NCI-H2029 treated with DMSO at 0.1 percent for 48 hours (cell line): ENCODE data around the gene XXYLT1.
"Not testable (repeated sequence)": the region's sequence is repeated elsewhere in the genome, so short reads cannot be mapped to it uniquely, and the experiment has no call there.

Experiments
- DNase-seq: peaks from one replicate; lab custom pipeline; 2025; lab: John Stamatoyannopoulos, UW

The XXYLT1 gene

DNA sequence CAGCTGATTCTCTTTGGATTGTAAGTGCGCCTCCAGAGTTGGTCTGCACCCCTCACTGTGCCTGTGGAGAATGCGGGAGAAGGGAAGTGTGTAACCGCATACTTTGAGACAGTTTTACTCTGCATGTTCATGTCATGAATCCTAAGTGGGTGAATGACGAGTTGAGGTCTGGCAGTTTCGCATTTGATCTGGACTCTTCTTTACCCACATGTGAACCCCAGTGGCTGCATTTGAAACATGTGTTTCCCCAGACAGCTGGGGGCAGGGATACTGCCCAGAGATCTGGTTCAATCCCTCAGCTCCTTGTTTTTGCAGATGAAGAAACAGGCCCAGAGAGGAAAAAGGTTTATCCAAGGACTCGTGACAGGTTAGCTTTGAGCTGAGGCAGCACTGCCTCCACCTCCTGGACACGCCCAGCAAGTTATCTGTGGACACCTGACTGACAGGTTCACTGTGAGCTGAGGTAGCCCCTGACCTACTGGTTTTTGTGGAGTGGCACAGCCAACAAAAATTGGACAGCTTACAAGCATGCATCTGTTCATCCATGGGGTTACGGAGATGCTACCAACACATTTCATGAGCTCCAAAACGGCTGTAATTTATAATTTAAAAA is 207.3 kb downstream of the XXYLT1 start:
- DNase-seq: no peak

DNA sequence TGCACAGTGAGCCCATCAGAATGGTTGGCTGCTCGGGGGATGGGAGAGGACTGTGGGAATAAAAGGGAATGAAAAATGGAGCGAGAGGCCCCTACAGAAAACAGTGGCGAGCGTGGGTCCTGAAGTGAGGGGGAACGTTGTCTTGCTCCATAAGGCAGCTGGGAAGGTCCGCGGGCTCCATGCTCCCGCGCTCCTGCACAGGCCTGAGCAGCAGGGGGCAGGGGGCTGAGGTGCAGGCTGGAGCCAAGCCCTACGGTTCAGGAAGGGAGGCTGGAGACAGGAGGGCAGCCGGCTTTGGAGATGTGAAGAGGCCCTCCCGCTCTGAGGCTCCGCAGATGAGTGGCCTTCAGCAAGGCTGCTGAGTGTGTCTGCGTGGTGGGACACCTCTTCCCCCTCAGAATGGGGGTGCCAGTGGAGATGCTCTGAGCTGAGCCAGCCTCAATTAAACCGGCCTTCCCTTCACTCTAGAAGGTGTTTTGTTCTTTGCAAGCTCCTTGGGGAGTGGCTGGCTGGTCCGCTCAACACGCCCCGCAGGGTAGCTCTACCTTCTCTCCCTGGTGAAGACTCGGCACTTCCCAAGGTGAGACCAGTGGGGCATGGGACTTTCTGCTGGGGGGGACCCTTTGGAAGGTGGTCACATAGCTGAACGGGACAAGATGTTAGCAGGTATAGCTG is 208.0 kb downstream of the XXYLT1 start:
- no peak for DNase-seq

DNA sequence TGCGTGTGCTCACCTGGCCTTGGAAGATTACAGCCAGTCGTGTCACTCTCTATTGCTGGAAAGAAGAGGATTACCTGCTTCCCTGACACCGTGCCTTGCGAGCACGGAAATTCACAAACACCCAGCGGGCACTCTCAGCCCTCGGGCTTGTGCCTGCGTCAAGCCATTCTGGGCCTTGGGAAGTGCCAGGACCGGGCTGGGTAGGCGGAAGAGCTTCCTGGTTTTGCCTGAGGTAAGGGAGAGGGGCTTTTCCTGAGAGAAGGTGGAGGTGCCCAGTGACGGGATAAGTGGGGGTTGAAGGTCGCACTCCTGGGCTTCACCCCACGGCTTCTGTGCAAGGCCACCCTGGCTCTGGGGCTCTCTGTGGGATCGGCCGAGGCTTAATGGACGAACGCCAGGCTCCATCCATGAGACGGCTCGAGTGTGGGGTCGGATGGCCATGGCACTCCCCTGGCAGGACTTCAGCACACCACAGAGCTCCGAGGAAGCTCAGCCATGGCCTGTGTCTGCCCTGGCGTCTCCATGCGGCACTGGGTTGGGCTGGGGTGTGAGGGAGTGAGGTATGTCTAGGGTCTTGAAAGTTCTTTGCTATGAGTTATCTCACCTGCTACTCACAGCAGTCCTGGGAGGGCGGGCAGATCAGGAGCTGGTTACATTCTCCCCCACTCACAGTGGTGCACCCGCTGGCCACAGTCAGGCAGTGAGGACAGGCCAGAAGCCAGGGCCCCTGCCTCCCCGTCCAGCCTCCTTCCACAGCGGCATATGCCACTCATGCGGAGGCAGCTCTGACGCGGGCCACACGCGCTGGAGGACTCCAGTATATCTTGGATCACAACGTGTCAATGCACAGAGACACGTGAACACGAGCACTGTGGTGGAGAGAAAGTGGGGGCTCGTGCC is 209.0 kb downstream of the XXYLT1 start:
- DNase-seq: no peak

DNA sequence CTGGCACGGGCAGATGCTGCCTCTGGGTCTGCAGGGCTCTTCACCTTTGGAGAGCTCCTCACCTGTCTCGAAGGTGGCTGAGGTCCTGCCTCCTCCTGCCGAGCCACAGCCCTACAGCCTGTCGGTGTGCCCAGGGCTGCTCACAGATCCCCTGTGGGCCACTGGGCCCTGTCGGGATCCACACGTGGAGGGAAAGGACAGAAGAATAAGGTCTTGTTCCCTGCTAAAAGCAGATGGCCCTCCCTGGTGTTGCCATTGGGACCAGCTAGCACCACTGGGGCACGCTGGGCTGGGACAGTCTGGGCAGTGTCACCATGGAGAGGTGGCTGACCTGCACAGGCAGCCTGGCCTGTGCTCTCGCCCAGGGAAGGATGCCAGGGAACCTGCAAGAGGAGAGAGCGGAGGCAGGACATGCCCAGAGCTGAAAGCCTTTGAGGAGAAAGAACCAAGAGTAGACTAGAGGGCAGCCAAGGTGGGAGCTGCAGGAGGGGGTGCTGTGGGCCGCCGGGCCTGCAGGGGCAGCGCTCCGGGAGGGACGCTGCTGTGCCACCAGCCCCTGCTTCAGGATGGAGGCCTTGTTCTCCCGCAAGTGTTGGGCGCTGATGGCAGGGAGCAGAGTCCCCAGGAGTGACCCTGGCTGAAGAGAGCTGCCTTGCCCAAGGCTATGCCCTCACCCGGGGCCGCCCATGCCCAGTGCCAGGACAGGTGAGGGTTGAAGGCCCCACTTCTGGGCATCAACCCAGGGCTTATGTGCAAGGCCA is 210.2 kb downstream of the XXYLT1 start:
- no peak for DNase-seq

DNA sequence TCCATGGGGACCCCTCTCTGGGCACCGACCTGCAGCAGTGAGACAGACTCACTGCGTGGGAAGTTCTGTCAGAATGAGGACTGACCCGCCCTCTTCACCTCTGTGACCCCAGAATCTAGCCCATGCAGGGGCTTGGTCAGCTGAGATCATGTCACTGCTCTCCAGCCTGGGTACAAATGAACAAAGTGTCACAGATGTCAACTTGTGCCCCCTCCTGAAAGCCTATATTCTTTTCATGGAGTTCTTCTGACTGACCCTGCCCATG is 210.8 kb downstream of the XXYLT1 start:
- DNase-seq: no peak

DNA sequence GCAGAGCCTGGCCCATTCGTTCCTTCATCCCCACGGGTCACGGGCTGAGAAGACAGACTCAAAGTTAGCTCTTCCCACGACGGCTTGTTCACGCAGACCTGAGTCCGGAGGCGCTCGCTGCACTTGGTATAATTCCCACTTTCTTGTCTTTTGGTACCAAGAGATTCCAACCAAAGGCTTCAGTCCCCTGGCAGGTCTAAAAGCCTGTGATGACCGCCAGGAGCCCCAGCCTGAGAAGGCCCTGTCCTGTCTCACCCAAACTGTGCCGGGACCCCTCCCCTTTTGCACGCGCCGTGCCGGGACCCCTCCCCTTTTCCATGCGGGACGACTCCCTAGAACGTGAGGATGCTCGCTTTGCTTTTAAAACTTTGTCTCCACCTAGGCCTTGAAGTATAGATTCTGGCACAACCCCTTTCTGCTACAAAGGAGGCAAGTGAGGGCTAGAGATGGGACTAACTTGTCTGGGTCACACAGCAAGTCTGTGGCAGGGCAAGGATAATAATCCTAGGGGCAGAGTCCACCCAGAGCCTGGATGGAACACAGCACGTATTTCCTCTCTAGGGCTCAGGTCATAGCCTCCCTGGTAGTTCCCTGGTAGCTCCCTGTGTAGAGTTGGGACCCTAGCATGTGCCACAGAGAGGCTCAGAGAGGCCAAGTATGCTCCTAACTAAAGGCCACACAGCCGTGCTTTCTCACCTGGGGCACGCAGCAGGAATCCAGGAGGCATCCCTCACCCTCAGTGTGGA is 211.3 kb downstream of the XXYLT1 start:
- DNase-seq: no peak

DNA sequence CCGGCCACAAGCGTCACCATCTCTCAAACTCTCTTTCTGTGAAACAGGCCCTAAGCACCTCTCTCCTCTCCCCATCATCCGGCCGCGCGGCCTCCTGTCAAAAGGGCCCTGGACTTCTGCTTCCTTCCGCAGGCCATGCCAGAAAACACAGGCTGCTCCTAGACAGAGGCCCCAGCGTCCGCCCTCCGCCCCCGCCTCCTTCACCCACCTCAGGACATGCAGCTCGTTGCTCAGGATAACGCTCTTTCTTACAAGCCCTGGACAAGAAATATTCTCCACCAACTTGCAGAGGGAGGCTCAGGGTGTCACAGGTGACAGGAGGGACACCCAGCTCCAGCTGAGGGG is 212.0 kb downstream of the XXYLT1 start:
- DNase-seq: no peak

DNA sequence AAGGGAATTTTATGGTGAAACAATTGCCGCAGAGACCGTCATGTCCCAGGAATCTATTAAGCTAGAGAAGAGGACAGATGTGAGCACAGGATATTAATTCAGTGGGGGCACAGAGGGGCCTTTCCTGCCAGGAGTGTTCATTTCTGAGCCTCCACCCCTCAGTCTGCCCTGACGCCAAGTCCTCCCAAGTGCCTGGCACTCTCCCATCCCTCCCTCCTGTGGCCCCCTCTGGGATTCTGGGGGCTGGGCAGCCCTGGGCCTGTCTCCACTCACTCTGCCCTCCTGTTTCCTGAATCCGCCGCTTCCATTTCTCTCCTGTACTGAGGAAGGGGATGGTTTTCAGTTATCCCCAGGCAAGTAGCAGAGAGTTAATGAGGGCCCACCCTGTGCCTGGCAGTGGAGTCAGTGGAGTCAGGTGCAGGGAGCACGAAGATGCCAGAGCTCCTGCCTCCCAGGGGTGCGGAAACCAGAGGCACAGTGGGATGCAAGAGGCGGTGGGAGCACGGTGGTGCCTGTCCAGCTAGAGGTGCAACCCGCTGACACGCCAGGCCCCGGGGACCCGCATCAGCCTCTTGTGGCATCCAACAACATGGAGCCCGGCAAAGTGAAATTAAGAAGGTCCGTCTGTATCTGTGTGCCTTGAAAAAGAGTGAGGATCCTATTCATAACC is 212.5 kb downstream of the XXYLT1 start:
- no peak for DNase-seq

DNA sequence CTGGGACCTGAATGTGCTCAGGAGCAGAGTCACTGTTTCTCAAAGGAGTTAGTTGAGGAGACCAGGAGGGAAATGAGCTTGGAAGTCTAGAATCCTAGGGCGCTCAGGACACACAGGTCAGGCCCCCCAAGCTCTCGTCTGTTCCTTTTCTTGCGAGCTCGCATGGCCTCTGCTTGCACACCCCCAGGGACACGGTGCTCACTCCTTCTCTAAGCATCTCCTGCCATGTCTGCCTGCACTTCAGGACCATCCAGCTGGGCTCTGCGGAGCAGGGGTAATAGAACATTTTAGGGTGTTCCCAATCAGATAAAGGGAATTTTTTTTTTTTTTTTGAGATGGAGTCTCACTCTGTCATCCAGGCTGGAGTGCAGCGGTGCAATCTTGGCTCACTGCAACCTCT is 213.2 kb downstream of the XXYLT1 start:
- DNase-seq: no peak

DNA sequence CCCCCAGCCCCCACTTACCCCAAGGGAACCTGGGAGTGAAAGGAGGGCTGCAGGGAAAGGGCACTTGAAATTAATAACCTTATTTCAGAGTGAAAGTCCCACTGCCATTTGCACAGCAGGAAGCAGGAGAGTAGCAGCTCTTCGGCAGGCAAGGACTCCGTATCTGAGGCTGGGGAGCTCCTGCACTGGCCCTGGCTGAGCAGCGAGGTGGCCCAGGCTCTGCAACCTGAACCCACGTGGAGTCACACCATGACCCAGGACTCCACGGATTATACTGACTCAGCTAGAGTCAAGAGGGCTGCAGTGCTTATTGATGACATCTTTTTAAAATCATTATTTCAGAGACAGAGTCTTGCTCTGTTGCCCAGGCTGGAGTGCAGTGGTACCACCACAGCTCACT is 214.5 kb downstream of the XXYLT1 start:
- no peak for DNase-seq

DNA sequence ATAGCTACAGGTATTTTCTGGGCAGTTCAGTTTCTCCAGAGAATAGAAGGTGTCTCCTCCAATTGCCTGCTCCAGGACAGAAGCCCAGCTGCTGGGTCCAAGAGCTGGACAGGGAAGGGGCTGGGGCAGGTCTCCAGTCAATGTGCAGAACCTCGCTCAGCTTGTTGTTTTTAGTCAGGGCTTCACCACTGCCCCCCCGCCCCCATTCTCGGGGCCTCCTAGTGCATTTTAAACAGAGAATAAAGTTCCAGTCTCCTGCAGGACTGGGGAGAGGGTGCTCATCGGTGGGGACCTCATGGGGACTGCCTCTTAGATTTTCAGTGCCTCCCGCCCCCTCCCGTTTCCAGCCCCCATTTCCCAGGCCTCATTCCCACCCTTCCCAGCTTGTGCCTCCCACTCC is 216.6 kb downstream of the XXYLT1 start:
- DNase-seq: no peak

DNA sequence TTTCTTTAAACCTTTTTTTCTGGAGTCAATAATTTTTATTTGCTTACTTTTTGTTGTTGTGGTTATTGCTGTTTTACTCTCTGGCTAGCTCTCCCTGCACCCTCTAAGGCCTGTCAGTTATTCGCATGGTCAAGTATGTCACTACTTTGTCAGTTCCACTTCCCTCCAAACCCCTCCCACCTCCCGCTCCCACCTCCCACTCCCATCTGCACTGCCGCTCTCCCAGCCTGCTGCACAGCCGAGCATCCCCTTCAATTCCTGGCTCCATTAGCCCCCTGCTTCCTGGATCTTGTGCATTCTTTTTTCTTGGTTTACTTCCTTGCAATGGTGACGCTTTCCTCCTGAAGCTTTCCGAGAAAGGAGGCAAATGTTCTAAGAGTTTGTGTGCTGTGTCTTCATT is 218.0 kb downstream of the XXYLT1 start:
- no peak for DNase-seq

DNA sequence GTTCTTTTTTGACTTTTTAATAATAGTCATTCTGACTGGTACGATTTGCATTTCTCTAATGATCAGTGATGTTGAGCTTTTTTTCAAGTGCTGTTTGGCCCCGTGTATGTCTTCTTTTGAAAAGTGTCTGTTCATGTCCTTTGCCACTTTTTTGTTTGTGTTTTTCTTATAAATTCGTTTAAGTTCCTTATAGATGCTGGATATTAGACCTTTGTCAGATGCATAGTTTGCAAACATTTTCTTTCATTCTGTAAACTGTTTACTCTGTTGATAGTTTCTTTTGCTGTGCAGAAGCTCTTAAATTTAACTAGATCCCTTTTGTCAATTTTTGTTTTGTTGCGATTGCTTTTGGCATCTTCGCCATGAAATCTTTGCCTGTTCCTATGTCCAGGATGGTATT is 220.7 kb downstream of the XXYLT1 start:
- not testable (repeated sequence) for DNase-seq

DNA sequence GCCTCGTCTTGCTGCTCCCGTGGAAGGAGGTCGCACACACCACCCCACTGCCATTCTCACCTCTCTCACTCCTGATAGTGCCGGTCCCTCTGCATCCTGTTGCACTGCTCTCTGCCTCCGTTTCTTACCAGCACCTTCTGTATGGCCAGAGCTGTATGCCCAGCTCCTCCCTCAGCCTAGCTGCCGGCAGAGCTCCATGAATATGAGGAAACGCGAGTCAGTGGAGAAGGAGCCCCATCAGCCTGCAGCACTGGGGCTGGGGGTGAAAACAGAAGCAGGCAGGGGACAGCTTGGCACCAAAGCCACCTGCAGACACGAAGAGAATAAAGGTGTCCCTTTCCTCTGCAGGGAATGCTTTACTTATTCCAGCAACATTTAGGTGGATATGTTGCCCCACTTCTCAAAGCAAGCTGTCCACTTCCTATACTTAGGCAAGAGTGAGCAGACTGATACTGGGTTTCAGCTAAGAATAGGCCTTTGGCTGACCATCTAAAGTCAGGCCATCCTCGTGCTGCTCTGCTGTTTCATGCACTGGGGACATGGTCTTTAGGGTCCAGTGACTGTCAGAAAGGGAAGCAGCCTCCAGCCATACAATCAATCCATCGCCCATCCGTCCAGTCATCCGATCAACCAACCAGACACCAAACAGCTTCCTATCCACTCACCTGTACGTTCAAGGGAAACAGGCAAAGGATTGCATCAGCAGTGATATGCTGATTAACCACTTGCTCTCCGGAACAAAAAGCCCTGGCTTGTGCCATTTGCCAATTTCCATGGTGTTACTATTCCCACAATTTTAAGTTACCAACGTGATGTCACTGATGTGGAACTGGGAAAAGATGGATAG is 222.7 kb downstream of the XXYLT1 start:
- DNase-seq: no peak

DNA sequence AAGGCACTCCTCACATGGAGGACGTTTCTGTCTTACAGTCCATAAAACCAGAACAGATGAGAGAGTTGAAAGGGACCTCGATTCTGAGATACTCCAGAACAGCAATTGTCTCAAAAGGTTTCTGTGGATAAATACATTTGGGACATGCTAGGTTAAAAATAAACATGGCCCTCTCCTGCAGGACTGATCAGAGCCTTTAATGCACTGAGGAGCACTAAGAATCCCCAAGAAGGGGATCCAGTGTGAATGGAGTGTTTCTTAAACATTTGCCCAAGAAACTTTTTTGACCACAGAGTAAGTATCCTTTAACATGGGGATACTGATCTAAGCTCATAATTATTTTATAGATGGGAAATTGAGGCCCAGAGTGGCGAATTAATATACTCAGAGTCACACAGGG is 223.4 kb downstream of the XXYLT1 start:
- DNase-seq: no peak

DNA sequence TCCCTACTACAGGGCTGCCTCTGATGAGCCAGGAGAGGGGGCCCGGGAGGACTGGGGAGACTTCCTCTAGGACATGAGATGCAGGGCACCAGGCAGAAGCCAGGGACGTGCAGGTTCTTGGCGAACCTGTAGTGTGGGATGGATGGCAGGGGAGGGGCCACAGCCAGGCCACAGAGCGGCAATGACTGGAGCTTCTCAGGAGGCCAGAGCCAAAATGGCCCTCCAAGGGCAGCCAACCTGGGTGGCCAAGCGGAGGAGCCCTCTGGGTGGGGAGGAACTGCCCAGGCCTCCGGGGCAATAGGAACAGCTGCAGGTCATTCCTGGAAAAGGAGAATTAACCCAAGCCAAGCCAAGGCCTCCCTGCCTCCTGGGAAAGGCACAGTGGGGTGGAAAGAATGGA is 224.5 kb downstream of the XXYLT1 start:
- no peak for DNase-seq

DNA sequence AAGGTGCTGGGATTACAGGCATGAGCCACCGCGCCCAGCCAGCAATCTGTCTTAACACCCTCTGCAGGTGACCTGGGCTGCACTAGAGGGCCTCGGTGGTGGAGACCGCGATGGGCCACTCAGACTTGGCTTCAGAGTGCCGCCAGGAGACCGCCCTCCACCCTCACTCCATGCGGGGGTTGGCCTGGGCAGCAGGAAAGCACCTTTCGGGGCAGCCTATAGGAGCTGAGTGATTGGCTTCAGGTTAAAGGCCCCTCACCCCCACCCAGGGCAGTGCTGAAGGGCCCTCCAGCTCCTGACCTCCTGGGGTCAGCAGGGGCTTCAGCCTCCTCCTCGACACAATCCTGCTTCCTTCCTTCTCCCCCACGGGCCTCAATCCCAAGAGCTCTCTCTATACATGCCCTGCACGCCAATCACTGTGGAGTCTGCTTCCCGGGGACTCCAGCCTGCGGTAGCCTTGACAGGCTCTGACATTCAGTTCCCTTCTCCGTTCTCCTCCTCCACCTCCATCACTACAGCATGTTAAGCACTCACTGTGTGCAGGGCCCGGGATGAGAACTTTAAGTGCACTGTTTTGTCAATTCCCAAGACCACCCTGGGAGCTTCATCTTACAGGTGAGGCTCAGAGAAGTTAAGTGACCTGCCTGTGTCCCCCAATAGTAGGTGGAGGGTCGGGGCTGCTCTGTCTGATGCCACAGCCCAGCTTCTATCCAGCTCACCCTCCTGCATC is 225.3 kb downstream of the XXYLT1 start:
- DNase-seq: no peak

DNA sequence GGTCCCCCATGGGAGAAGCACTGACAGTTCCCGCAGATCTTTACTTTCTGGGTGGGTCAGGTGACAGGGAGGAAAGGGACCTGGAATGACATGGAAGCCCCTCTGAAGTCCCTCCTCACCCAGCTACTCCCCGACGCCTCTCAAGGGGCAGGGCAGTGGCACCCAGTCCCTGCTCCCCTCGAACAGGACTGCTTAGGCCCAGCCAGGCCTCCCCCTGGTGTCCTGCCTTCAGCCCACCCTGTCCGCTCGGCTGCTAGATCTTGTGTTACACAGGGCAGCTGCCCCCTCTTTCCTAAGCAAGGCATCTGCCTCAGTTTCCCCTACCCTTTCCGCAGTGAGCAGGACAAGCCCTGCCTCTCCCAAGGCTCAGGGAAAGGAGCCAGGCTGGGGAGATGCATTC is 226.5 kb downstream of the XXYLT1 start:
- no peak for DNase-seq

DNA sequence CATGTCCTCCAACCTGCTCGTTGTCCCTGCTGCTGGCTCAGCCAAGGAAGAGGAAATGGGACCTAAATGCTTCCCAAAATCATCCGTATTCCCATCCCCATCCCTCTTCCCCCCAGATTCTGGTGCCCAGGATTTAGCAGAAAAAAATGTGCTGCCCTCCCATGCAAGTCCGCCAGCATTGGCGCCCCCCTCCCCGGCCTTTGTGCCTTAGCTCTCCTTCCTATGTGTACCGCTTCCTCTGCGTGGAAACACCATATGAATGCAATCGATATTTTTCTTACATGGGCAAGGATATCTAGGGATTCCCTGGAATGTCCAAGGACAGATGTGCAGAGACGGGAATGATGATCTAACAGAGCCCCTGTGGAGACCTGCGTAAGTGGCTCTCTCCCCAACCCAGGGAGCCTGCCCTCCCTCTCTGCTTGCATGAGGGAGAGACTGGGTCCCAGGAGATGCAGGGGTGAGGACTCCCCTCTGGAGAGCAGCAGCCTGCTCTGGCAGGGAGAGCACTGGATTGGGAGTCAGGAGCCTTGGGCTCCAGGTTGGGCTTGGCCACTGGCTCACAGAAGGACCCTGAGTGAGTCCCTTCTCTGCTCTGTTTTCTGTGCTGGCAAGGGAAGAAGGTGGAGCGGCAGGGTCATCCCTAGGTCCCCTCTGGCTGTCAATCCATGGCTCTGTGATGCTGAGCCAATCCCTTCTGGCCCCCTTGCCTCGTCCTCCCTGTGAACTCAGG is 227.2 kb downstream of the XXYLT1 start:
- DNase-seq: no peak
